Muscle layer of colon (tissue), 2 donors: Measurements from ENCODE around the gene INSC.

Experiments
- H3K27ac ChIP-seq: one replicate; pipeline ENCODE4 v1.7.0; 2013; ENCODE audit warnings: low read depth, mild to moderate bottlenecking, low read length, moderate library complexity
- H3K27me3 ChIP-seq, 2 donors: one replicate each; pipeline ENCODE4 v1.7.0; 2013; ENCODE audit warnings: low read length in 2 of 2, mild to moderate bottlenecking in 2 of 2; ENCODE audit not compliant: insufficient read depth in 2 of 2, control insufficient read depth in 1 of 2
- H3K36me3 ChIP-seq: one replicate; pipeline ENCODE4 v1.7.0; 2013; ENCODE audit warnings: mild to moderate bottlenecking, low read length; ENCODE audit not compliant: insufficient read depth
- H3K4me1 ChIP-seq: one replicate; pipeline ENCODE4 v1.7.0; 2013; ENCODE audit warnings: mild to moderate bottlenecking, low read length; ENCODE audit not compliant: insufficient read depth
- H3K4me3 ChIP-seq, 2 donors: one replicate each; pipeline ENCODE4 v1.7.0; 2013; ENCODE audit warnings: low read length in 2 of 2, low read depth in 1 of 2, mild to moderate bottlenecking in 1 of 2, moderate library complexity in 1 of 2
- H3K9ac ChIP-seq: one replicate; pipeline ENCODE4 v1.7.0; 2013; ENCODE audit warnings: low read length
- H3K9me3 ChIP-seq: one replicate; pipeline ENCODE4 v1.7.0; 2013; ENCODE audit warnings: mild to moderate bottlenecking, low read length
- donor health status: abdominal sarcoma.
- donor health status: Adenocarcinoma of cecum.

Gene INSC

GRCh38 chr11:15139096-15139770, 24.5 kb downstream of the INSC start:
- H3K27ac ChIP-seq, result no peak overlapping the region
- no peaks in the 10 kb centered on the region for H3K27me3 ChIP-seq
- no peak overlapping the region for H3K9ac ChIP-seq
- H3K4me1 ChIP-seq, result no peaks in the 10 kb centered on the region
- H3K9me3 ChIP-seq, result no peaks in the 10 kb centered on the region
- H3K36me3 ChIP-seq, result no peaks in the 10 kb centered on the region
- no peak overlapping the region for H3K4me3 ChIP-seq

GRCh38 chr11:15139958-15140659, 25.4 kb downstream of the INSC start:
- Histone ChIP-seq H3K27ac (no peak overlapping the region), H3K9me3 (no peaks in the 10 kb centered on the region), H3K9ac (no peak overlapping the region), H3K4me3 (no peak overlapping the region), H3K27me3 (no peaks in the 10 kb centered on the region), H3K4me1 (no peaks in the 10 kb centered on the region), H3K36me3 (no peaks in the 10 kb centered on the region)

GRCh38 chr11:15141381-15141780, 26.7 kb downstream of the INSC start:
- Histone ChIP-seq H3K4me1 (no peaks in the 10 kb centered on the region), H3K9ac (no peak overlapping the region), H3K27me3 (no peaks in the 10 kb centered on the region), H3K27ac (no peak overlapping the region), H3K9me3 (no peaks in the 10 kb centered on the region), H3K4me3 (no peak overlapping the region), H3K36me3 (no peaks in the 10 kb centered on the region)

GRCh38 chr11:15142838-15143237, 28.1 kb downstream of the INSC start:
- H3K27ac ChIP-seq, result no peak overlapping the region
- no peaks in the 10 kb centered on the region for H3K4me1 ChIP-seq
- no peak overlapping the region for H3K9ac ChIP-seq
- H3K9me3 ChIP-seq, result no peaks in the 10 kb centered on the region
- no peaks in the 10 kb centered on the region for H3K36me3 ChIP-seq
- H3K4me3 ChIP-seq, result no peak overlapping the region
- no peaks in the 10 kb centered on the region for H3K27me3 ChIP-seq

- no peak overlapping the region for H3K27ac ChIP-seq
- no peak overlapping the region for H3K4me3 ChIP-seq
- no peaks in the 10 kb centered on the region for H3K27me3 ChIP-seq
- H3K9me3 ChIP-seq, result no peaks in the 10 kb centered on the region
- H3K4me1 ChIP-seq, result no peaks in the 10 kb centered on the region
- no peak overlapping the region for H3K9ac ChIP-seq
- H3K36me3 ChIP-seq, result no peaks in the 10 kb centered on the region
These were observed 29.1 kb downstream of the INSC start for GRCh38 chr11:15143855-15144254.

- Histone ChIP-seq H3K4me3 (no peak overlapping the region), H3K27ac (no peak overlapping the region), H3K27me3 (no peaks in the 10 kb centered on the region), H3K9ac (no peak overlapping the region), H3K36me3 (no peaks in the 10 kb centered on the region), H3K4me1 (no peaks in the 10 kb centered on the region), H3K9me3 (no peaks in the 10 kb centered on the region)
These were observed 29.6 kb downstream of the INSC start for GRCh38 chr11:15144347-15144746.

GRCh38 chr11:15145151-15145550, 30.4 kb downstream of the INSC start:
- no peak overlapping the region for H3K27ac ChIP-seq
- H3K9me3 ChIP-seq, result no peaks in the 10 kb centered on the region
- H3K27me3 ChIP-seq, result no peaks in the 10 kb centered on the region
- no peaks in the 10 kb centered on the region for H3K36me3 ChIP-seq
- no peak overlapping the region for H3K4me3 ChIP-seq
- H3K4me1 ChIP-seq, result no peaks in the 10 kb centered on the region
- no peak overlapping the region for H3K9ac ChIP-seq

- Histone ChIP-seq H3K36me3 (no peaks in the 10 kb centered on the region), H3K4me3 (no peak overlapping the region), H3K27me3 (no peaks in the 10 kb centered on the region), H3K27ac (no peak overlapping the region), H3K9ac (no peak overlapping the region), H3K9me3 (no peaks in the 10 kb centered on the region), H3K4me1 (no peaks in the 10 kb centered on the region)
These were observed 30.9 kb downstream of the INSC start for GRCh38 chr11:15145615-15146014.

- H3K9me3 ChIP-seq, result no peaks in the 10 kb centered on the region
- H3K4me1 ChIP-seq, result no peaks in the 10 kb centered on the region
- no peak overlapping the region for H3K27ac ChIP-seq
- no peak overlapping the region for H3K9ac ChIP-seq
- no peaks in the 10 kb centered on the region for H3K36me3 ChIP-seq
- no peak overlapping the region for H3K4me3 ChIP-seq
- no peaks in the 10 kb centered on the region for H3K27me3 ChIP-seq
These were observed 31.7 kb downstream of the INSC start for GRCh38 chr11:15146271-15147003.

- Histone ChIP-seq H3K27me3 (no peaks in the 10 kb centered on the region), H3K4me1 (no peaks in the 10 kb centered on the region), H3K4me3 (no peak overlapping the region), H3K27ac (no peak overlapping the region), H3K9me3 (no peaks in the 10 kb centered on the region), H3K36me3 (no peaks in the 10 kb centered on the region), H3K9ac (no peak overlapping the region)
These were observed 33.4 kb downstream of the INSC start for GRCh38 chr11:15148169-15148568.

GRCh38 chr11:15149050-15149449, 34.3 kb downstream of the INSC start:
- Histone ChIP-seq H3K27ac (no peak overlapping the region), H3K4me3 (no peak overlapping the region), H3K36me3 (no peaks in the 10 kb centered on the region), H3K9ac (no peak overlapping the region), H3K9me3 (no peaks in the 10 kb centered on the region), H3K27me3 (no peaks in the 10 kb centered on the region), H3K4me1 (no peaks in the 10 kb centered on the region)
